Endothelial cell of umbilical vein (primary cell): ENCODE measurements around the gene BRCA1. TPM values are rescaled to one million over a fixed set of nuclear protein-coding genes. Genes with fewer than 3 reads are reported as not detected.
A peak's percentile ranks its signal among the peaks of the same experiment; 100 is the strongest.
"Not testable (repeated sequence)": the region's sequence is repeated elsewhere in the genome, so short reads cannot be mapped to it uniquely, and the experiment has no call there.

Source experiments
- BruUV-seq: library from RNA; stranded (reverse); fragments of 400-500 nt; replicated peaks from 2 replicates; lab custom pipeline; 2021; lab: Mats Ljungman, UMichigan
- CTCF ChIA-PET: fragments of 300-600, 350-600 bp; sonication (Branson Sonifier 250); formaldehyde crosslinking; loops from one replicate; lab custom pipeline; 2021; ENCODE audit warnings: antibody characterized with exemption, inconsistent platforms; lab: Charles Lee
- POLR2A ChIA-PET: fragments of 300-600, 350-600 bp; sonication (Branson Sonifier 250); formaldehyde crosslinking; loops from one replicate; lab custom pipeline; 2021; ENCODE audit warnings: antibody characterized with exemption, inconsistent platforms; lab: Charles Lee
- DNase-seq: peaks from one replicate; pipeline ENCODE4 v3.0.0-alpha.2; 2011; ENCODE audit warnings: low read depth, low spot score
- FAIRE-seq: peaks from 2 replicates; lab custom pipeline; 2011; peaks lifted over from hg19 to GRCh38; lab: Jason Lieb, UNC
- H2AFZ ChIP-seq: 2 replicates; pipeline ENCODE4 v1.6.0; 2012; ENCODE audit warnings: low read depth, low read length, control low read depth, inconsistent platforms
- H3K27ac ChIP-seq: 2 replicates; pipeline ENCODE4 v1.5.1; 2011; ENCODE audit warnings: low read depth, mild to moderate bottlenecking, control low read depth, low read length, moderate library complexity; ENCODE audit not compliant: insufficient read depth
- H3K27me3 ChIP-seq, 2 experiments: 2 replicates each; pipeline versions ENCODE4 v1.6.0 to v1.6.1; 2011; ENCODE audit warnings: low read length in 2 of 2, mixed read lengths in 1 of 2; ENCODE audit not compliant: control insufficient read depth in 2 of 2, insufficient read depth in 2 of 2
- H3K36me3 ChIP-seq, 2 experiments: 2 replicates in 1 of 2; 3 replicates in 1 of 2; pipeline ENCODE4 v1.5.1; 2011; ENCODE audit warnings: low read length in 2 of 2, mild to moderate bottlenecking in 1 of 2, moderate library complexity in 1 of 2; ENCODE audit not compliant: control insufficient read depth in 2 of 2, insufficient read depth in 2 of 2; ENCODE audit errors: extremely low read depth in 1 of 2
- H3K4me1 ChIP-seq: 3 replicates; pipeline ENCODE4 v1.5.1; 2011; ENCODE audit warnings: mild to moderate bottlenecking, low read length; ENCODE audit not compliant: control insufficient read depth, insufficient read depth; ENCODE audit errors: extremely low read depth
- H3K4me2 ChIP-seq: 2 replicates; pipeline ENCODE4 v1.6.1; 2011; ENCODE audit warnings: low read length, control low read depth, mixed read lengths; ENCODE audit not compliant: insufficient read depth
- H3K4me3 ChIP-seq, 3 experiments: fragments of 200-600 bp in 1 of 3; sonication (generic), shearing (Covaris generic) in 1 of 3; replicated peaks in 1 of 3; 2 replicates each; pipeline ENCODE4 v1.5.1; 2011 to 2016; ENCODE audit warnings: control low read depth in 3 of 3, low read length in 3 of 3, mild to moderate bottlenecking in 2 of 3, inconsistent platforms in 1 of 3, low read depth in 1 of 3, moderate library complexity in 1 of 3; ENCODE audit not compliant: insufficient read depth in 1 of 3
- H3K79me2 ChIP-seq: 2 replicates; pipeline ENCODE4 v1.6.0; 2012; ENCODE audit warnings: low read length, inconsistent platforms; ENCODE audit not compliant: control insufficient read depth, insufficient read depth
- H3K9ac ChIP-seq: replicated peaks from 2 replicates; pipeline ENCODE3; 2011; ENCODE audit warnings: low read length, control low read depth; ENCODE audit not compliant: insufficient read depth; ENCODE audit errors: extremely low read depth
- H3K9me1 ChIP-seq: replicated peaks from 3 replicates; pipeline ENCODE4 v1.6.0; 2011; ENCODE audit warnings: mild to moderate bottlenecking, low read length; ENCODE audit not compliant: control insufficient read depth, insufficient read depth; ENCODE audit errors: extremely low read depth
- H3K9me3 ChIP-seq: replicated peaks from 2 replicates; pipeline ENCODE4 v1.5.1; 2012; ENCODE audit warnings: low read length, inconsistent platforms; ENCODE audit not compliant: control insufficient read depth, insufficient read depth
- H4K20me1 ChIP-seq: replicated peaks from 2 replicates; pipeline ENCODE3; 2011; ENCODE audit warnings: mild to moderate bottlenecking, low read length; ENCODE audit not compliant: control insufficient read depth, insufficient read depth; ENCODE audit errors: extremely low read depth
- FOS ChIP-seq: IDR thresholded peaks from 2 replicates; pipeline ENCODE4 v1.6.1; 2011; ENCODE audit warnings: mild to moderate bottlenecking, low read length, moderate library complexity, borderline replicate concordance; ENCODE audit not compliant: insufficient read depth
- JUN ChIP-seq: IDR thresholded peaks from 2 replicates; pipeline ENCODE4 v1.6.1; 2011; ENCODE audit warnings: borderline replicate concordance, low read depth; ENCODE audit not compliant: insufficient read length, insufficient read depth
- MAX ChIP-seq: IDR thresholded peaks from 2 replicates; pipeline ENCODE4 v1.6.1; 2011; ENCODE audit not compliant: insufficient read depth, insufficient read length
- POLR2A ChIP-seq: IDR thresholded peaks from 2 replicates; pipeline ENCODE4 v1.6.1; 2012; ENCODE audit warnings: low read depth, mild to moderate bottlenecking, control low read depth, low read length
- POLR2AphosphoS5 ChIP-seq: IDR thresholded peaks from 2 replicates; pipeline ENCODE4 v1.6.1; 2012; ENCODE audit warnings: low read depth, mild to moderate bottlenecking, control low read depth, low read length, moderate library complexity; ENCODE audit not compliant: insufficient read depth
- dilution Hi-C: fragments of 300-500 bp; cut with MboI; formaldehyde crosslinking; loops from one replicate; pipeline ENCODE4 v1.15.0; 2019; ENCODE audit warnings: low sequenced_read_pairs; ENCODE audit not compliant: extremely low pct_ligation_motif_present
- intact Hi-C: fragments of 100-400 bp; cut with micrococcal nuclease; formaldehyde crosslinking; loops from one replicate; pipeline ENCODE4 v1.10.0; 2022
- polyA plus RNA-seq, 4 experiments: library from polyadenylated mRNA; depleted of rRNA in 3 of 4; stranded (reverse) in 3 of 4; unstranded in 1 of 4; fragments of >200 nt; gene quantifications; 2 replicates each; pipeline versions ENCODE4 v1.2.1 to v1.2.3, GENCODE V29; 2011 to 2012; ENCODE audit warnings: missing spikeins in 1 of 4
- total RNA-seq: library from RNA; stranded (reverse); gene quantifications from 2 replicates; pipeline ENCODE4 v1.2.3, GENCODE V29; 2021

The BRCA1 gene
- total and polyA plus RNA-seq, 2 donors (not counting 3 experiments of a cell fraction or from before 2014, with no cell fraction given) = 14.3 to 29.0 TPM

- peak overlapping the region; percentile 47 to 75 (median 73) for H3K4me3 ChIP-seq
- TF ChIP-seq POLR2A = peak; percentile 23
- peak; percentile 18 for TF ChIP-seq FOS
- TF ChIP-seq POLR2AphosphoS5 = no peak
- TF ChIP-seq JUN = no peak
- intact Hi-C loops = loop anchor here (1.0 to 2.0 kb wide), 4 partner anchors 41 to 561 kb away; partner anchors contain the start of genes BRCA1, RETREG3, TMEM106A and TUBG1
- no peaks in the 10 kb centered on the region for H3K9me3 ChIP-seq
- FAIRE-seq = no peak
- ChIA-PET CTCF (interaction anchor here (1.0 to 2.2 kb wide), 3 partner anchors 146 to 314 kb away, joined by 4 to 15 read pairs (median 4); partner anchors contain the start of genes DHX8, RND2 and RPL27), POLR2A (interaction anchor here (1.4 to 1.6 kb wide), 2 partner anchors 145 to 146 kb away, joined by 3 to 8 read pairs; no protein-coding TSS in a partner anchor)
- H3K4me2 ChIP-seq = peak overlapping the region; percentile 62
- peaks cover 22% of the 10 kb centered on the region for H3K4me1 ChIP-seq
- dilution Hi-C loops = no loop called here
- H2AFZ ChIP-seq = peak overlapping the region; percentile 69
- H3K27me3 ChIP-seq = no peaks in the 10 kb centered on the region
- no peaks in the 10 kb centered on the region for H3K36me3 ChIP-seq
- peak; percentile 95 for DNase-seq
- peak overlapping the region; percentile 68 for H3K27ac ChIP-seq
- peaks cover 14% of the 10 kb centered on the region for H3K79me2 ChIP-seq
- TSS peak; percentile 85 for BruUV-seq
- H3K9ac ChIP-seq = peak overlapping the region; percentile 87
- H4K20me1 ChIP-seq = no peaks in the 10 kb centered on the region
- no peaks in the 10 kb centered on the region for H3K9me1 ChIP-seq
Observed at GRCh38 chr17:43170140-43170765, 45.1 kb upstream of the BRCA1 start.

GRCh38 chr17:43169561-43170139, 44.5 kb upstream of the BRCA1 start:
- peaks cover 11% of the 10 kb centered on the region for H3K79me2 ChIP-seq
- no peaks in the 10 kb centered on the region for H3K36me3 ChIP-seq
- TF ChIP-seq FOS (no peak), MAX (peak; percentile 18), POLR2AphosphoS5 (no peak)
- dilution Hi-C loops (no loop called here), intact Hi-C loops (loop anchor here (1.0 to 2.0 kb wide), 4 partner anchors 42 to 561 kb away; partner anchors contain the start of genes BRCA1, RETREG3, TMEM106A and TUBG1)
- H3K9me1 ChIP-seq = no peaks in the 10 kb centered on the region
- peak overlapping the region; percentile 87 for H3K9ac ChIP-seq
- no peaks in the 10 kb centered on the region for H3K27me3 ChIP-seq
- H2AFZ ChIP-seq = peak overlapping the region; percentile 69
- H3K4me1 ChIP-seq = peaks cover 22% of the 10 kb centered on the region
- ChIA-PET POLR2A (interaction anchor here (1.4 to 1.6 kb wide), 2 partner anchors 145 to 146 kb away, joined by 3 to 8 read pairs; no protein-coding TSS in a partner anchor), CTCF (interaction anchor here (1.0 to 2.2 kb wide), 4 partner anchors 68 to 314 kb away, joined by 4 to 15 read pairs (median 4); partner anchors contain the start of genes DHX8, RND2 and RPL27)
- DNase-seq = no peak
- H3K4me3 ChIP-seq = peak overlapping the region; percentile 47 to 75 (median 73)
- H3K4me2 ChIP-seq = peak overlapping the region; percentile 46
- FAIRE-seq = no peak
- no peaks in the 10 kb centered on the region for H3K9me3 ChIP-seq
- H3K27ac ChIP-seq = peak overlapping the region; percentile 55
- BruUV-seq = no TSS peak
- H4K20me1 ChIP-seq = no peaks in the 10 kb centered on the region

- H3K9me1 ChIP-seq, DNase-seq, H3K27ac ChIP-seq, BruUV-seq, H3K79me2 ChIP-seq, H3K9ac ChIP-seq, H3K4me3 ChIP-seq, H3K27me3 ChIP-seq, H3K36me3 ChIP-seq, H4K20me1 ChIP-seq, CTCF ChIA-PET, dilution Hi-C loops, FAIRE-seq, H3K4me2 ChIP-seq, H3K9me3 ChIP-seq, intact Hi-C loops, H2AFZ ChIP-seq, POLR2A ChIA-PET, H3K4me1 ChIP-seq: not testable (repeated sequence)
Observed at GRCh38 chr17:43165971-43166370, 40.8 kb upstream of the BRCA1 start.
